ENCODE results near the gene SLC6A12. TPM values are rescaled to one million over a fixed set of nuclear protein-coding genes. Genes with fewer than 3 reads are reported as not detected.

Gene SLC6A12
- not detected for total RNA-seq

DNA sequence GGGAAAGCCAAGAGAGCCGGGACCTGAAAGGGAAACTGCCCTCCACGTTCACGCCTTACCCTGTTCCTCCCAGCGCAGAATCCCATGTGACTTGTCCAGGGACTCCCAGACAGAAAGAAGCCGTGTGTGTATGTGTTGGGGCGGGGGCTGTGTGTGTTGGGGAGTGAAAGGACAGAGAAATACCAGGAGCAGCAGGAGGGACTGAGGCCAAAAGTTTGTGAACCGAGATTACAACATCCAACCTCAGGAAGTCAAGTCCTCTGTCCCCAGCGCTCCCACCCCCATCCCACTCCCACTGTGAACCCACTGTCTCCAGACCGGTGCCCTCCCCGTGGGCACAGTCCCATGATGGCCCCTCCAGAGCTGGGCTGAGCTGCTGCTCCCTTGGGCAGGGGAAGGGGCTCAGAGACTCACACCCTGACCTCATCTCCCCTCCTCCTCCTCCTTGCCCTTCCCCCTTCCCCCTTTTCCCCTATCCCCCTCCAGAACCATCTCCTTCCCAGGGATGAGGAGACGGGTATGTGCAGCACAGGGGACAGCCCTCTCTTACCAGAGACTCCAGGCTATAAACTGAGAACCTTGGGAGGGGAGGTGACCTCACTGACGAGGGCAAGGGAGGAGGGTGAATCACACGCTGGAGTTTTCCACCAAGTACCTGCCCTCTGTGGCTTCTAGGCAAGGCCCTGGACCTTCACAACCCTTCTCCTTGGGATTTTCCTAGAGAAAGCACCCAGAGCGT lies at the start of gene SLC6A12:
TSS of gene SLC6A12 (minus strand) at position 155 of the 739 bp plus-strand sequence. CDS start 4,171 bp downstream, outside the sequence.
- no peak within 1 kb of the TSS for H3K27ac ChIP-seq
- peaks cover 10% of the 10 kb centered on the region for H3K4me1 ChIP-seq
- DNase-seq (ENCODE audit: extremely low spot score in 2 of 2): no peak
- TF ChIP-seq, protein P1, sequence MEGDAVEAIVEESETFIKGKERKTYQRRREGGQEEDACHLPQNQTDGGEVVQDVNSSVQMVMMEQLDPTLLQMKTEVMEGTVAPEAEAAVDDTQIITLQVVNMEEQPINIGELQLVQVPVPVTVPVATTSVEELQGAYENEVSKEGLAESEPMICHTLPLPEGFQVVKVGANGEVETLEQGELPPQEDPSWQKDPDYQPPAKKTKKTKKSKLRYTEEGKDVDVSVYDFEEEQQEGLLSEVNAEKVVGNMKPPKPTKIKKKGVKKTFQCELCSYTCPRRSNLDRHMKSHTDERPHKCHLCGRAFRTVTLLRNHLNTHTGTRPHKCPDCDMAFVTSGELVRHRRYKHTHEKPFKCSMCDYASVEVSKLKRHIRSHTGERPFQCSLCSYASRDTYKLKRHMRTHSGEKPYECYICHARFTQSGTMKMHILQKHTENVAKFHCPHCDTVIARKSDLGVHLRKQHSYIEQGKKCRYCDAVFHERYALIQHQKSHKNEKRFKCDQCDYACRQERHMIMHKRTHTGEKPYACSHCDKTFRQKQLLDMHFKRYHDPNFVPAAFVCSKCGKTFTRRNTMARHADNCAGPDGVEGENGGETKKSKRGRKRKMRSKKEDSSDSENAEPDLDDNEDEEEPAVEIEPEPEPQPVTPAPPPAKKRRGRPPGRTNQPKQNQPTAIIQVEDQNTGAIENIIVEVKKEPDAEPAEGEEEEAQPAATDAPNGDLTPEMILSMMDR (IDR thresholded peaks at IDR 0.05): no peak
- TF ChIP-seq POLR2A (IDR thresholded peaks at IDR 0.05) (no peak), POLR2AphosphoS5 (IDR thresholded peaks at IDR 0.05; ENCODE audit: insufficient read depth in 1 of 2, low read depth in 1 of 2) (no peak)
- no peaks in the 10 kb centered on the region for H3K36me3 ChIP-seq
- H3K4me3 ChIP-seq: no peak within 1 kb of the TSS
- H3K27me3 ChIP-seq: no peaks in the 10 kb centered on the region
- intact Hi-C loops (cut with DNase I): no loop called here
- no peaks in the 10 kb centered on the region for H3K9me3 ChIP-seq

DNA sequence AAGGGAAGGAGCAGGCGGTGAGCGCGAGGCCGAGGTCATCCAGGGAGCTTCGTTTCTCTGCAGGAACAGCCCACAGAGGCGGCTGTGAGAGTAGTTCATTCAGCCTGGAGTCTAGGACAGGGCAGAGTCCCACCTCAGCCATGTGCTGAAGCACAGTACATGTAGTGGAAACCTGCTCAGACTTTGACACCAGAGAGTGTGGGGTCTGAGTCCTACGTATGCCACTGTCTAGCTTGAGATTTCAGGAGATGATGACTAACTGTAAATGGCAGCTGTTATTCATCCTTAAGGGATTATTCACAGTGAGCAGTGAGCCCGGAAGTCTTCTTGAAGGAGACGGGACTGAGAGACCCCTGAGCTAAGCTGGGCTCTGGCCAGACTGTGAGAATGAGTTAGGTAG lies 49.6 kb upstream of the SLC6A12 start:
- no peak for DNase-seq (ENCODE audit: extremely low spot score in 2 of 2)
- intact Hi-C loops (cut with DNase I): no loop called here
- H3K4me1 ChIP-seq: peaks cover 5% of the 10 kb centered on the region
- H3K36me3 ChIP-seq: no peaks in the 10 kb centered on the region
- H3K9me3 ChIP-seq: no peaks in the 10 kb centered on the region
- TF ChIP-seq, protein P1 (IDR thresholded peaks at IDR 0.05): no peak
- TF ChIP-seq POLR2A (IDR thresholded peaks at IDR 0.05): no peak
- no peak for TF ChIP-seq POLR2AphosphoS5 (IDR thresholded peaks at IDR 0.05; ENCODE audit: insufficient read depth in 1 of 2, low read depth in 1 of 2)
- H3K27me3 ChIP-seq: no peaks in the 10 kb centered on the region
- no peak overlapping the region for H3K27ac ChIP-seq
- H3K4me3 ChIP-seq: no peak overlapping the region

- Histone ChIP-seq H3K4me1 (no peaks in the 10 kb centered on the region), H3K27ac (no peak within 1 kb of the TSS), H3K4me3 (no peak within 1 kb of the TSS), H3K27me3 (no peaks in the 10 kb centered on the region), H3K9me3 (no peaks in the 10 kb centered on the region), H3K36me3 (no peaks in the 10 kb centered on the region)
- no peak for DNase-seq (ENCODE audit: extremely low spot score in 2 of 2)
- TF ChIP-seq POLR2A (IDR thresholded peaks at IDR 0.05): no peak
- TF ChIP-seq, protein P1 (IDR thresholded peaks at IDR 0.05): no peak
- no peak for TF ChIP-seq POLR2AphosphoS5 (IDR thresholded peaks at IDR 0.05; ENCODE audit: insufficient read depth in 1 of 2, low read depth in 1 of 2)
- intact Hi-C loops (cut with DNase I): no loop called here
Observed at GRCh38 chr12:262817-263216, 48.9 kb upstream of the SLC6A12 start, which contains the start of gene SLC6A13. TSS of gene SLC6A13 (minus strand) at chr12:262836. CDS start at chr12:260052, 2,784 bp downstream.

GRCh38 chr12:262113-262512 lies 48.2 kb upstream of the SLC6A12 start:
- H3K27ac ChIP-seq: no peak overlapping the region
- TF ChIP-seq POLR2AphosphoS5 (IDR thresholded peaks at IDR 0.05; ENCODE audit: insufficient read depth in 1 of 2, low read depth in 1 of 2): no peak
- TF ChIP-seq, protein P1 (IDR thresholded peaks at IDR 0.05): no peak
- TF ChIP-seq POLR2A (IDR thresholded peaks at IDR 0.05): no peak
- H3K27me3 ChIP-seq: no peaks in the 10 kb centered on the region
- no peaks in the 10 kb centered on the region for H3K9me3 ChIP-seq
- DNase-seq (ENCODE audit: extremely low spot score in 2 of 2): no peak
- intact Hi-C loops (cut with DNase I): no loop called here
- no peak overlapping the region for H3K4me3 ChIP-seq
- H3K4me1 ChIP-seq: no peaks in the 10 kb centered on the region
- H3K36me3 ChIP-seq: no peaks in the 10 kb centered on the region

Data from vagina (tissue), 2 donors.